Astrocyte of the cerebellum (primary cell): ENCODE results near the gene TGM2.

Experiments used
- DNase-seq: peaks from one replicate; pipeline ENCODE4 v3.0.0-alpha.2; 2011; ENCODE audit warnings: low read depth
- H3K4me3 ChIP-seq: 2 replicates; pipeline ENCODE4 v1.5.1; 2011; ENCODE audit warnings: mild to moderate bottlenecking, low read depth, low read length, moderate library complexity
- in situ Hi-C: cut with HindIII; loops from 2 replicates; pipeline ENCODE4 v1.10.0; 2017; ENCODE audit warnings: low sequenced_read_pairs
- TF ChIP-seq, protein P1 (sequence below): IDR thresholded peaks from 2 replicates; pipeline ENCODE4 v1.5.1; 2012; ENCODE audit warnings: low read length, low read depth, moderate library complexity, mild to moderate bottlenecking; ENCODE audit errors: missing control alignments

The TGM2 gene

DNA sequence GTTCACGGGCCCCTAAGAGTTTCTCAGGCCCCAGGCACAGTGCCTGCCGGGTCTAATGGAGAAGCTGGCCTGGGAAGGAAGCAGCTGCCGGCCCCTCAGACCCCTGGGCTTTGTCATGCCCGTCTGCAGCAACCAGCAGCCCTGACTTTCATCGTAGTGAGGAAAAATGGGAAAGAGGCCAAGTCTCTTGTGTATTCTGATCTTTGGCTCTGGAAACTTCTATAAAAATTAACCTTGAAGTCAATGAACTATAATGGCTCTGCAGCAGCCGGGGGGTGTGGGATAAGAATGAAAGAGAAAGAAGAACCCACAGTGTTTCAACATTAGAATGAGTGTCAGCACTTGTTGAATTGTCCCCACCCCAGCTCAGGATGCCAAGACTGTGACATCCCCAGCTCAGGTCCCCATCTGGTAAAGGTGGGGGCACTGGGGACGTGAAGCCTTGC is 12.9 kb downstream of the TGM2 start:
- in situ Hi-C loops, result no loop called here
- TF ChIP-seq, protein P1, sequence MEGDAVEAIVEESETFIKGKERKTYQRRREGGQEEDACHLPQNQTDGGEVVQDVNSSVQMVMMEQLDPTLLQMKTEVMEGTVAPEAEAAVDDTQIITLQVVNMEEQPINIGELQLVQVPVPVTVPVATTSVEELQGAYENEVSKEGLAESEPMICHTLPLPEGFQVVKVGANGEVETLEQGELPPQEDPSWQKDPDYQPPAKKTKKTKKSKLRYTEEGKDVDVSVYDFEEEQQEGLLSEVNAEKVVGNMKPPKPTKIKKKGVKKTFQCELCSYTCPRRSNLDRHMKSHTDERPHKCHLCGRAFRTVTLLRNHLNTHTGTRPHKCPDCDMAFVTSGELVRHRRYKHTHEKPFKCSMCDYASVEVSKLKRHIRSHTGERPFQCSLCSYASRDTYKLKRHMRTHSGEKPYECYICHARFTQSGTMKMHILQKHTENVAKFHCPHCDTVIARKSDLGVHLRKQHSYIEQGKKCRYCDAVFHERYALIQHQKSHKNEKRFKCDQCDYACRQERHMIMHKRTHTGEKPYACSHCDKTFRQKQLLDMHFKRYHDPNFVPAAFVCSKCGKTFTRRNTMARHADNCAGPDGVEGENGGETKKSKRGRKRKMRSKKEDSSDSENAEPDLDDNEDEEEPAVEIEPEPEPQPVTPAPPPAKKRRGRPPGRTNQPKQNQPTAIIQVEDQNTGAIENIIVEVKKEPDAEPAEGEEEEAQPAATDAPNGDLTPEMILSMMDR, result no peak
- peak; percentile 45 for DNase-seq
- H3K4me3 ChIP-seq, result no peak overlapping the region

DNA sequence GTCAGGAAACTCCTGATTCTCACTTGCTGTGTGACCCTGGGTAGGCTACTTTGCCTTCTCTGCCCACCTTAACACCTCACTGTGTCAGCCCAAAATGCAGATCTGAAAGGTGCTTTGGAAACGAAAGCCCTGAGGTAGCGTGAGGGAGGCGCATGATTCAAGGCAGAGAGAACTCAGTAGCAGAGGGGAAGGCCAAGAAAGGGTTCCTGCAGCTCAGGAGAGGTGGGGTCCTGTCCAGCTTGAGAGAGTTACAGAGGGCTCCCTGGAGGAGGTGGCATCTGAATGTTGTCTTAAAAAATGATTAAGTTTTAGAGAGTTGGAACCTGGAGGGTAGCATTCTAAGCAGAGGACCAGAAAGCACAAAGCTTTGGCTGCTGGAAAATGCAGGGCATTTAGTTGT is 13.6 kb downstream of the TGM2 start:
- TF ChIP-seq, protein P1, result no peak
- no peak for DNase-seq
- no peak overlapping the region for H3K4me3 ChIP-seq
- in situ Hi-C loops, result no loop called here

DNA sequence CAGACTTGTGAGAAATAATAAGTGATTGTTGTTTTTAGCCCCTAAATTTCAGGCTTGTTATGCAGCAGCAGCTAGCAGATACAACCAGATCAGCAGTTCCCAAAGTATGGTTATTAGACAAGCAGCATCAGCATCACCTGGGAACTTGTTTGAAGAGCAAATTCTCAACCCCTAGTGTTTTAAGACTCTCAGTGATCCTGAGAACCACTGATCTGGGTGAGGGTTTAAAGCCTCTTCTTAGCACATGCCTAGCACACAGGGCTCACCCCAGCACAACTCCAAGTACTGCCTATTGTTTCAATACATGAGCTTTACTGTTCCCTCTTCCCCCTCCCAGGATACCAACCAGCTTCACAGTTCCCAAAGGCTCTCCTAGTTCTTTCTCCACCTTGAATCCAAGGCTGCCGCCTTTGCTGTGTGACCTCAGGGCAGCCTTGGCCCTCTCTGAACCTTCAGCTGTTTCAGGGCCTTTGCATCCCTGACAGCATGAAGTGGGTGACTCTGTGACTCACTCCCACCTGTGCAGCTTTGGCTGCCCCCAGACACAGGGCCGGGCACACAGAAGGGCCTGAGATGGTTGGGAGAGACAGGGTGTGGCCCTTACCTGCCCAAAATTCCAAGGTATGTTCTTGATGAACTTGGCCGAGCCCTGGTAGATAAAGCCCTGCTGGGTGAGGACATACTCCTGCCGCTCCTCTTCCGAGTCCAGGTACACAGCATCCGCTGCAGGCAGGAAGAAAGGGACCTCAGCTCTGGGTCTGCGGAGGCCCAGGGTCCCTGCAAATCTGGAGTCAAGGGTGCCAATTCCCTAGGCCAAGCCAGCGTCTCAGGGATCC is 14.5 kb downstream of the TGM2 start:
- H3K4me3 ChIP-seq, result no peak overlapping the region
- TF ChIP-seq, protein P1, result no peak
- no peak for DNase-seq
- in situ Hi-C loops, result no loop called here

DNA sequence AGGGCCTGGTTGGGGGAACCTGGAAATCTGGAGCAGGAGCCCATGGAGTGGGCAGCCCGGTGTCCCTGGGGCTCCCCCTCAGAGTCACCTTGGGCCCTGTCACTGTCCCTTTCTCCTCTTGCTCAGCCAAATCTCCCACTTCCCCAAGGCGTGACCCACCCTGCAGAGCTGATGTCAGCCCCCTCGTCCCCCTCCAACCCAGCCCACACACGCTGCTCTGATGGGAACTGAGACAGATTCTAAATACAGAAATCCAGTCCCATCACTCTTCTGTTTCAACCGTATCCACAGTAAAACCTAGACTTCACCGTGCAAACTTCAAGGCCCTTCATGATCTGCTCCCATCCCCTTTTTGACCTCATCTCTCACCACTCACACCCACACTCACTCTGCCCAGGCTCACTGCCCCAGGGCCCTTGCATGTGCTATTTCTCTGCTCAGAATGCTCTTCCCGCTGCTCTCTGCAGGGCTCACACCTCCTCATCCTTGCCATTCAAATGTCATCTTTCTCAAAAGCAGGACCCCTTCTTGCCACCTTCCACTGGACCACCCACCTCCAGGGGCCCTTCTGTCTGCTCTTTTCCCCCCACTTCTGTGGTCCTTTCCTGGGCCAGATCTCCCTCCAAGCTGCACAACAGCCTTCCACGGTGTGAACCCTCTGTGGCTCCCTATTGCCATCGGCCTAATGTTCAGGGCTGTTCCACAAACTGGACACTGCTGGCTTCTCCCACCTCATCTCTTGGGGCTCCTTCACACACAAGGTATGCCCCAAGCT is 16.6 kb downstream of the TGM2 start:
- TF ChIP-seq, protein P1, result no peak
- in situ Hi-C loops, result no loop called here

DNA sequence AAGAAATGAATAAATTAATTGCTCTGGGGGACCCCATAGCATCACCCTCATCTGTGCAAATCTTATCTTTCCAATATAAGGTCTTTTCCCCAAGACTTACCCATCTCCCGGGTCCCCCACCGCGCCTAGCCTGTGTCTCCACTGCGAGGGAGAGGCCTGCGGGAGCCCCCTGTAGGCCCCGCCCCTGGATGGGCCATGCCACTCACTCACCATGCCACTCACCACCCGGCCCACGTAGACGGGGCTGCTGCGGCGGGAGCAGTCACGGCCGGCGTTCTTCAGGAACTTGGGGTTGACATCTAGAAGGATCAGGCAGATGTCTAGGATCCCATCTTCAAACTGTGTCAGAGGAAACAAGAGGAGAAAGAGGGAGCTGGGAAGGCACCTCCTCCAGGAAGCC is 17.3 kb downstream of the TGM2 start:
- TF ChIP-seq, protein P1, result no peak
- DNase-seq, result no peak
- in situ Hi-C loops, result no loop called here
- H3K4me3 ChIP-seq, result no peak overlapping the region

More for the DNA sequence above, 16.6 kb downstream of the TGM2 start:
- no peak for DNase-seq
- H3K4me3 ChIP-seq, result no peak overlapping the region

DNA sequence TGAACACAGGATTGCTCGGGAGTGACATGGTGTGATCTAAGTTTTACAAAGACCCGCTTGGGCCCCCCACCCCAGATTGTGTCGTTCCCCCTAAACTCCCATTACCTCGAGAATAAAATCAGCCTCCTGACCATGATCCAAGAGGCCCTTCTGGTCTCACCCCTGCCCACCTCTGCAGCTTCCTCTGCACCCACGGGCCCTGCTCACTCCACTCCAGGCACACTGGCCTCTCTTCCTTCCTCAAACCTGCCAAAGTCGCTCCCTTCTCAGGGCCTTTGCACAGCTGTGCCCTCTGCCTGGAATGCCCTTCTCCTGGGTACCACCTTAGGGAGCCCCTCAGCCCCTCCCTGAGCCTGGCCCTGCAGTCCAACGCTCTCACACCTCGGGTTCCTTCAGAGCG is 17.9 kb downstream of the TGM2 start:
- no peak for DNase-seq
- in situ Hi-C loops, result no loop called here
- H3K4me3 ChIP-seq, result no peak overlapping the region
- TF ChIP-seq, protein P1, result no peak
